ENCODE measurements around the gene VWA1.

The VWA1 gene

DNA sequence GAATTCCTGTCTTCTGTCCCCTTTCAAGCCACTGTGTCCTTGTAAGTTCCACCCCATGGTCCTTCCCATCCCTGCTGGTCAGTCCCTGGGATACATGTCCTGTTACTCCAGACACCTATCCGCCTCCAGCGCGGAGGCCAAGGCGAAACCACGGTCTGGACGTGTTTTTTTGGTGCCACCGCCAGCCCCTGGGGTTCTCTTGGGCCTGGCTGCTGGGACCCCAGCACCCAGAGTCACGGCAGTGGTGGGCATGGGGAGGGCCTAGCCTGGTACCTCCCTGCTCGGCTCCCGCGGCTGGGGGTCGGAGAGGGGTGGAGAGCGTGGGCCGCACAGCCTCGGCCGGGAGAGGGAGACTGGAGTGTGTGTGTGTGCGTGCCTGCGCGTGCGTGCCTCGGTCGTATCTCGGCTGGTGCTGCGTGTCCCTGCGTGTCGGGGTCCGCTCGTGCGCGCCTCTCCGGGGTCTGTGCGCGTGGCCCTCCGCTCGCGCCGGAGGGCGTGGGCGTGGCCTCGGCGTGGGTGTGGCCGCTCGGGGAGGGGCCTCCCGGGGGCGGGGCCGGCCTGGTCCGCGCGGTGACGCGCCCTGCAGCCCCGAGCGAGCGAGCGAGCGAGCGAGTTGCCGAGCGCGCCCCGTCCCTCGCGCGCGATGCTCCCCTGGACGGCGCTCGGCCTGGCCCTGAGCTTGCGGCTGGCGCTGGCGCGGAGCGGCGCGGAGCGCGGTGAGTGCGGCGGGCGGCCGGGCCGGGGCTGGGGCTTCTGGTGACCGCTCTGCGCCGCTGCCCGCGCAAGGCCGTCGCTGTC, at the start of gene VWA1:
Gene VWA1 (plus strand): TSS at position 585 of the 798 bp plus-strand sequence. CDS start 59 bp downstream, at position 644.
- Histone ChIP-seq H3K27me3 (ENCODE audit: insufficient read depth, insufficient read length) (peaks cover 23% of the 10 kb centered on the region), H3K9me3 (ENCODE audit: insufficient read depth, low read length) (no peaks in the 10 kb centered on the region), H3K9ac (ENCODE audit: insufficient read length, low read depth) (peak within 1 kb of the TSS; percentile 82), H3K4me3 (ENCODE audit: insufficient read length, low read depth) (peak within 1 kb of the TSS; percentile 57), H3K4me1 (ENCODE audit: insufficient read depth, insufficient read length) (peaks cover 38% of the 10 kb centered on the region), H3K36me3 (ENCODE audit: insufficient read depth, insufficient read length, low read length) (no peaks in the 10 kb centered on the region)
- TF ChIP-seq ZNF274 (IDR thresholded peaks at IDR 0.05; ENCODE audit: low read depth, low read length), result no peak
- TF ChIP-seq SUZ12 (IDR thresholded peaks at IDR 0.05; ENCODE audit: extremely low read depth, insufficient read depth, insufficient read length), result no peak
- no peak for TF ChIP-seq YY1 (IDR thresholded peaks at IDR 0.05; ENCODE audit: insufficient read depth, insufficient read length)
- no peak for DNase-seq (ENCODE audit: low read depth, low spot score)

GRCh38 chr1:1385931-1386330, 49.6 kb upstream of the VWA1 start:
- no peaks in the 10 kb centered on the region for H3K4me1 ChIP-seq (ENCODE audit: insufficient read depth, insufficient read length)
- DNase-seq (ENCODE audit: low read depth, low spot score), result no peak
- H3K9me3 ChIP-seq (ENCODE audit: insufficient read depth, low read length), result no peaks in the 10 kb centered on the region
- H3K36me3 ChIP-seq (ENCODE audit: insufficient read depth, insufficient read length, low read length), result peaks cover 72% of the 10 kb centered on the region
- H3K27me3 ChIP-seq (ENCODE audit: insufficient read depth, insufficient read length), result no peaks in the 10 kb centered on the region
- TF ChIP-seq SUZ12 (IDR thresholded peaks at IDR 0.05; ENCODE audit: extremely low read depth, insufficient read depth, insufficient read length) (no peak), YY1 (IDR thresholded peaks at IDR 0.05; ENCODE audit: insufficient read depth, insufficient read length) (no peak), ZNF274 (IDR thresholded peaks at IDR 0.05; ENCODE audit: low read depth, low read length) (no peak)
- no peak overlapping the region for H3K4me3 ChIP-seq (ENCODE audit: insufficient read length, low read depth)
- H3K9ac ChIP-seq (ENCODE audit: insufficient read length, low read depth), result no peak overlapping the region

- no peak for TF ChIP-seq SUZ12 (IDR thresholded peaks at IDR 0.05; ENCODE audit: extremely low read depth, insufficient read depth, insufficient read length)
- TF ChIP-seq ZNF274 (IDR thresholded peaks at IDR 0.05; ENCODE audit: low read depth, low read length), result no peak
- no peak for TF ChIP-seq YY1 (IDR thresholded peaks at IDR 0.05; ENCODE audit: insufficient read depth, insufficient read length)
- Histone ChIP-seq H3K4me1 (ENCODE audit: insufficient read depth, insufficient read length) (no peaks in the 10 kb centered on the region), H3K9ac (ENCODE audit: insufficient read length, low read depth) (no peak overlapping the region), H3K9me3 (ENCODE audit: insufficient read depth, low read length) (no peaks in the 10 kb centered on the region), H3K27me3 (ENCODE audit: insufficient read depth, insufficient read length) (no peaks in the 10 kb centered on the region), H3K4me3 (ENCODE audit: insufficient read length, low read depth) (no peak overlapping the region), H3K36me3 (ENCODE audit: insufficient read depth, insufficient read length, low read length) (peaks cover 77% of the 10 kb centered on the region)
- no peak for DNase-seq (ENCODE audit: low read depth, low spot score)
Measured at GRCh38 chr1:1387098-1388077, 48.1 kb upstream of the VWA1 start.

DNA sequence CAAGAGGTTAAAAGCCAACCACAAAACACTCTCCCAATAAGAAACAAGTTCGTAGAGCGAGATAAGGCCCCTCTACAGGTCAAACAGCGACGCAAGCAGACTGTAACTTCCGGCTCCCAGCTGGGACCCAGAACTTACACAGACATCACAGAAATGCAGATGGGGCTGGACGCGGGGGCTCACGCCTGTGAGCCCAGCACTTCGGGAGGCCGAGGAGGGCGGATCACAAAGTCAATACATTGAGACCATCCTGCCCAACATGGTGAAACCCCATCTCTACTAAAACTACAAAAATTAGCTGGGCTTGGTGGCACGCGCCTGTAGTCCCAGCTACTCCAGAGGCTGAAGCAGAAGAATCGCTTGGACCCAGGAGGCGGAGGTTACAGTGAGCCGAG, 47.4 kb upstream of the VWA1 start:
- peaks cover 82% of the 10 kb centered on the region for H3K36me3 ChIP-seq (ENCODE audit: insufficient read depth, insufficient read length, low read length)
- no peak for DNase-seq (ENCODE audit: low read depth, low spot score)
- TF ChIP-seq ZNF274 (IDR thresholded peaks at IDR 0.05; ENCODE audit: low read depth, low read length) (no peak), SUZ12 (IDR thresholded peaks at IDR 0.05; ENCODE audit: extremely low read depth, insufficient read depth, insufficient read length) (no peak), YY1 (IDR thresholded peaks at IDR 0.05; ENCODE audit: insufficient read depth, insufficient read length) (no peak)

GRCh38 chr1:1390675-1391074, 44.8 kb upstream of the VWA1 start:
- Histone ChIP-seq H3K4me3 (ENCODE audit: insufficient read length, low read depth) (no peak overlapping the region), H3K9ac (ENCODE audit: insufficient read length, low read depth) (no peak overlapping the region), H3K4me1 (ENCODE audit: insufficient read depth, insufficient read length) (no peaks in the 10 kb centered on the region), H3K27me3 (ENCODE audit: insufficient read depth, insufficient read length) (no peaks in the 10 kb centered on the region), H3K9me3 (ENCODE audit: insufficient read depth, low read length) (no peaks in the 10 kb centered on the region), H3K36me3 (ENCODE audit: insufficient read depth, insufficient read length, low read length) (peaks cover 91% of the 10 kb centered on the region)
- TF ChIP-seq SUZ12 (IDR thresholded peaks at IDR 0.05; ENCODE audit: extremely low read depth, insufficient read depth, insufficient read length) (no peak), ZNF274 (IDR thresholded peaks at IDR 0.05; ENCODE audit: low read depth, low read length) (no peak), YY1 (IDR thresholded peaks at IDR 0.05; ENCODE audit: insufficient read depth, insufficient read length) (no peak)
- no peak for DNase-seq (ENCODE audit: low read depth, low spot score)

More for the DNA sequence above, 47.4 kb upstream of the VWA1 start:
- H3K27me3 ChIP-seq (ENCODE audit: insufficient read depth, insufficient read length), result no peaks in the 10 kb centered on the region
- no peak overlapping the region for H3K4me3 ChIP-seq (ENCODE audit: insufficient read length, low read depth)
- H3K9ac ChIP-seq (ENCODE audit: insufficient read length, low read depth), result no peak overlapping the region
- no peaks in the 10 kb centered on the region for H3K9me3 ChIP-seq (ENCODE audit: insufficient read depth, low read length)
- no peaks in the 10 kb centered on the region for H3K4me1 ChIP-seq (ENCODE audit: insufficient read depth, insufficient read length)

DNA sequence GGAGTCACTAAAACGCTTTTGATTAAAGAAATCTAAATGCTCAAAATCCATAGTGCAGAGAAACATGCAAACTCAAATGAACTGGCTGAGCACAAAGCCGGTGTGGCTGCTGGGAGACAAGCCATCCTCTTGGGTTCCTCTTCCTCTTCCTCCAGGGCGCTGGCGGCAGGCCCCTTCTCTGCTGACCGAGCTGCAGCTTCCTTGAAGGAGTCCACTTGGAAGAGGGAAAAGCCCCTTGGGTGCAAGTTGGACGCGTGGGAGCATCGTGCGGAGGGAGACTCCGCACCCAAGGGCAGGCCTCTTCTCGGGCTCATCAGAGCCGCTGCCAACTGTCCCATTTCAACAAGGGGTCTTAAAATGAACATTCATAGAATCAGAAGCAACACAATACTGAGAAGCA, 44.3 kb upstream of the VWA1 start:
- no peak overlapping the region for H3K9ac ChIP-seq (ENCODE audit: insufficient read length, low read depth)
- DNase-seq (ENCODE audit: low read depth, low spot score), result no peak
- peaks cover 86% of the 10 kb centered on the region for H3K36me3 ChIP-seq (ENCODE audit: insufficient read depth, insufficient read length, low read length)
- H3K9me3 ChIP-seq (ENCODE audit: insufficient read depth, low read length), result no peaks in the 10 kb centered on the region
- no peak for TF ChIP-seq YY1 (IDR thresholded peaks at IDR 0.05; ENCODE audit: insufficient read depth, insufficient read length)
- no peak for TF ChIP-seq SUZ12 (IDR thresholded peaks at IDR 0.05; ENCODE audit: extremely low read depth, insufficient read depth, insufficient read length)
- TF ChIP-seq ZNF274 (IDR thresholded peaks at IDR 0.05; ENCODE audit: low read depth, low read length), result no peak
- H3K4me1 ChIP-seq (ENCODE audit: insufficient read depth, insufficient read length), result no peaks in the 10 kb centered on the region
- H3K27me3 ChIP-seq (ENCODE audit: insufficient read depth, insufficient read length), result no peaks in the 10 kb centered on the region
- no peak overlapping the region for H3K4me3 ChIP-seq (ENCODE audit: insufficient read length, low read depth)

- Histone ChIP-seq H3K27me3 (ENCODE audit: insufficient read depth, insufficient read length) (no peaks in the 10 kb centered on the region), H3K4me1 (ENCODE audit: insufficient read depth, insufficient read length) (peaks cover 2% of the 10 kb centered on the region), H3K36me3 (ENCODE audit: insufficient read depth, insufficient read length, low read length) (peaks cover 81% of the 10 kb centered on the region), H3K4me3 (ENCODE audit: insufficient read length, low read depth) (no peak overlapping the region), H3K9me3 (ENCODE audit: insufficient read depth, low read length) (no peaks in the 10 kb centered on the region), H3K9ac (ENCODE audit: insufficient read length, low read depth) (no peak overlapping the region)
- TF ChIP-seq ZNF274 (IDR thresholded peaks at IDR 0.05; ENCODE audit: low read depth, low read length), result no peak
- TF ChIP-seq SUZ12 (IDR thresholded peaks at IDR 0.05; ENCODE audit: extremely low read depth, insufficient read depth, insufficient read length), result no peak
- no peak for TF ChIP-seq YY1 (IDR thresholded peaks at IDR 0.05; ENCODE audit: insufficient read depth, insufficient read length)
- no peak for DNase-seq (ENCODE audit: low read depth, low spot score)
Measured at GRCh38 chr1:1393014-1393413, 42.5 kb upstream of the VWA1 start.

Data from NT2/D1 (cell line).